Measurements from ENCODE around the gene KCNJ14.

- TF ChIP-seq CTCF (IDR thresholded peaks at IDR 0.05): no peak
- no peak for TF ChIP-seq POLR2A (IDR thresholded peaks at IDR 0.05)
Observed at GRCh38 chr19:48452289-48453190, 2.8 kb upstream of the KCNJ14 start.
